PC-3 (cell line): ENCODE measurements around the gene NKD1.

Experiments used
- CTCF ChIP-seq: fragments of 300-600 bp; sonication (generic); conservative IDR thresholded peaks from 2 replicates; pipeline ENCODE4 v1.5.1; 2017; ENCODE audit warnings: antibody characterized with exemption, low read depth, mild to moderate bottlenecking, low read length
- EZH2 ChIP-seq: fragments of 300-600 bp; sonication (generic); IDR thresholded peaks from one replicate; pipeline ENCODE4 v1.6.1; 2017; ENCODE audit warnings: antibody characterized with exemption, mild to moderate bottlenecking, low read length; ENCODE audit not compliant: unreplicated experiment
- EZH2phosphoT487 ChIP-seq: fragments of 300-600 bp; sonication (generic); IDR thresholded peaks from 2 replicates; pipeline ENCODE4 v1.6.1; 2018; ENCODE audit warnings: mild to moderate bottlenecking, antibody characterized with exemption, low read length, borderline replicate concordance

- TF ChIP-seq CTCF (no peak), EZH2 (no peak), EZH2phosphoT487 (no peak)
Measured at GRCh38 chr16:50630394-50631020, 82.3 kb downstream of the NKD1 start.
